ENCODE data around the gene SET.
"Not testable (repeated sequence)": the region's sequence is repeated elsewhere in the genome, so short reads cannot be mapped to it uniquely, and the experiment has no call there.

Gene SET, protein sequence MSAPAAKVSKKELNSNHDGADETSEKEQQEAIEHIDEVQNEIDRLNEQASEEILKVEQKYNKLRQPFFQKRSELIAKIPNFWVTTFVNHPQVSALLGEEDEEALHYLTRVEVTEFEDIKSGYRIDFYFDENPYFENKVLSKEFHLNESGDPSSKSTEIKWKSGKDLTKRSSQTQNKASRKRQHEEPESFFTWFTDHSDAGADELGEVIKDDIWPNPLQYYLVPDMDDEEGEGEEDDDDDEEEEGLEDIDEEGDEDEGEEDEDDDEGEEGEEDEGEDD

DNA sequence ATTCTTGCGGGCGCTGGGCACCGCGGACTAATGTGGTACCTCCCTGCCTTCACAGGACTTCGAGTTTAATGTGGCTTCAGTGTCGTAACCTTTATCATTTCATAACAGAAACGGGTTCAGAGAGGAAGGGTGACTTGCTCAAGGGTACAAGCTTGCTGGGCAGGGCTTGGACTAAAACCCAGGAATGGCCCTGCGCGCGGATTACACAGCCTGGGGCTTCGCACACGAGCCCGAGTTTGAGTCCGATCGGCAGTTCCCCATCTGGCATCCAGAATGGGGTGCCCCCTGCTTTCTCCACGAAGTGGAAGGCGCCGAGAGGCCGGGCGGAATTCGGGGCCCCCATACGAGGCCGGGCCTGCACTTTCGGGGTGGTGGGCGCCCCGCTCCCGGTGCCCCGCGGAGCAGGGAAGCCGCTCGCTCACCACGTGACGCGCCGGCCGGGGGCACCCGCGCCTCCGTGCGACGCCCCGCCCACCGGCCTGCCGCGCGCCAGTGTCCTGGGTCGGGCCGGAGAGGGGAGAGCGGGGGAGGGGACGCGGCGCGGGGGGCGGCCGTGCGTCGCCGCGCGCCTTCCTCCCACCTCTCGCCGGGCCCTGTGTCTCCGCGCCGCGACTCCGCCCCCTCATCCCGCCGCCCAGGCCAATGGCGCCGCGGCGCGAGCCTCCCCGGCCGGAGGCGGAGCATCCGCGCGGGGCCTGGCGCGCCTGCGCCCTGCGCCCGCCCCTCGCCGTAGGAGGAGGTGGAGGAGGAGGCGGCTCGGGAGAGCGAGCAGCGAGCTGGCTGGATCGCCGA is at the start of gene SET:
TSS of gene SET (plus strand) at position 722 of the 792 bp plus-strand sequence. CDS start 361 bp downstream, outside the sequence.
- peak; percentile 96 for DNase-seq (ENCODE audit: low spot score)

DNA sequence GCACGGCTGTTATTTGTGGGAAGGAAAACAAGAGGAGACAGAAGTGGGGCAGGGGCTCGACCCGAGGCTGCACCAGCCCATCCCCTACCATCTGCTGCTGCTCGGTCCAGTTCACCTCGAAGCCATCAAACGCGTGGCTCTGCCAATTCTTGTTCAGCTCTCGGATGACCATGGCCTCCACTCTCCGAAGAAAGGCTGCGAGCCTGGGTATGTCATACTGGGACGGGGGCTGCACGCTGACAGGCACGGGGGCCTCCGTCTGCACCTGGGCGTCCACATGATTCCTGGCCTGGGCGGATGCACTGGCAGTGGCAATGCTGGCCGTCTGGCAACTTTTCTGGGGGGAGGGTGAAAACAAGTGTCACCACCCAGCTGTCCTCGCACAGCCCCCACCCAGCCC is 48.4 kb upstream of the SET start:
- no peak for DNase-seq (ENCODE audit: low spot score)

DNA sequence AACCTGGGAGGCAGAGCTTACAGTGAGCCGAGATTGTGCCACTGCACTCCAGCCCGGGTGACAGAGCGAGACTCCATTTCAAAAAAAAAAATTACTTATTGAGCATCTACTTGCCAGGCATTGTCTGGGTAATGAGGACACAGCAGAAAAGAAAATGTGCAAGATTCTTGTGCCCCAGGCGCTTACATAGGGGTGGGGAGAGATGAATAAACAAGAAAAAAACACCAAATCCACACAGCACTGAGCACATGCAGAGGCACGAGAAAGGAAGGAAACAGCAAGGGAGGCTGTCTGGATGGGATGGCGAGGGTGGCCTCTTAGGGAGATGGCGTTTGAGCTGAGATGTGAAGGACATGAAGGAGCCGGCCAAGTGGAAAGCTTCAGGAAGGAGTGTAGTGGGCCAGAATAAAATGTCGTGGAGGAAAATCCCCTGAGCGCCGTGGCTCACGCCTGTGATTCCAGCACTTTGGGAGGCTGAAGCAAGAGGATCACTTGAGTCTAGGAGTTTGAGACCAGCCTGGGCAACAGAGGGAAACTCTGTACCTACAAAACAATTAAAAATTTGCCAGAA is 46.3 kb upstream of the SET start:
- DNase-seq (ENCODE audit: low spot score): no peak

DNA sequence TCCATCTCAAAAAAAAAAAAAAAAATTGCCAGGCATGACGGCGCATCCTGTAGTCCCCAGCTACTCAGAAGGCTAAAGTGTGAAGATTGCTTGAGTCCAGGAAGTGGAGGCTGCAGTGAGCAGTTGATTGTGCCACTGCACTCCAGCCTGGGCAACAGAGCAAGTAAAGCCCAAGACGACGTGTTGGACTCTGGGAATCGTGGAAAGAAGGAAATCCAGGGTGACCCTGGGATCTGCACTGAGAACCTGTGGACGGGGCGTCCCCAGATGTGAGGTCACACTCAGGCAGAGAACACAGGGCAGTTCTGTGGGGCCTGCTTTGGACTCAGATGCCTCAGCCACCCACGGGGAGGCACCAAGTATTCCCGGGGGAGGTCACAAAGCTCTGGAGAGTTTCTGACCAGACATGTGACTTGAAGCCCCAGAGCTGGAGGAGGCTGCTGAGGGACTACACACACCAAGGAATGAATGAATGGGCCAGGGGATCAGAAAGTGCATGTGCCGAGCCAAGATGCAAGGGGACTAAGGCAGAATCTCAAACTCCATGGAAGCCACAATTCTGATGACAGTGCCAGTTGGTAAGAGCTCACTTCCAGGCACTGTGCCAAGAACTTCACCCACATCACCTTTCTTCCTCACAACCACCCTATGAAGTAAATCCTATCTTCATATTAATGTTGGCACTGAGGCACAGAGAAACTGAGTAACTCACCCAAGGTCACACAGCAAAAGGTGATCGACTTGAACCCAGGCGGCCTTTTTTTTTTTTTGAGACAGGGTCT is 45.3 kb upstream of the SET start:
- DNase-seq (ENCODE audit: low spot score): no peak

DNA sequence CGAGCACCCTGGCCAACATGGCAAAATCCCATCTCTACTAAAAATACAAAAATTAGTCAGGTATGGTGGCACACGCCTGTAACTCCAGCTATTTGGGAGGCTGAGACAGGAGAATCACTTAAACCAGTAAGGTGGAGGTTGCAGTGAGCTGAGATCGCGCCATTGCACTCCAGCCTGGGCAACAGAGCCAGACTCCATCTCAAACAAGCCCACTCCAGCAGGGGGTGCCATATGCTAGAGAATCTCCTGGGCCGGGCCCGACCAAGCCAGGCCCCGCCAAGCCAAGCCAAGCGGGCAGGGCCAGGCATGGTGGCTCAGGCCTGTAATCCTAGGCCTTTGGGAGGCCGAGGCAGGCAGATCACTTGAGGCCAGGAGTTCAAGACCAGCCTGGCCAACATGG is 40.8 kb upstream of the SET start:
- DNase-seq (ENCODE audit: low spot score): not testable (repeated sequence)

DNA sequence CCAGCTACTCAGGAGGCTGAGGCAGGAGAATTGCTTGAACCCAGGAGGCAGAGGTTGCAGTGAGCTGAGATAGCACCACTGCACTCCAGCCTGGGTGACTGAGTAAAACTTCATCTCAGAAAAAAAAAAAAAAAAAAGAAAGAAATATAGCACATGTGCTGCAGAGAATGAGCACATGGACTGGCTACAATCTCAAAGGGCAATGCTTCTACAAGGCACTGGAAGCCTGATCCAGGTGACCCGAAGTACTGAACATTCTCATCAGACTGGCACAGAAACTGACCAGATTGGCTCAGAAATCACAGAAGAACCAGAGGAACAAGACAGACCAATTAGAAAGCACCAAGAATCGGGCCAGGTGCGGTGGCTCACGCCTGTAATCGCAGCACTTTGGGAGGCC is 37.2 kb upstream of the SET start:
- DNase-seq (ENCODE audit: low spot score): no peak

DNA sequence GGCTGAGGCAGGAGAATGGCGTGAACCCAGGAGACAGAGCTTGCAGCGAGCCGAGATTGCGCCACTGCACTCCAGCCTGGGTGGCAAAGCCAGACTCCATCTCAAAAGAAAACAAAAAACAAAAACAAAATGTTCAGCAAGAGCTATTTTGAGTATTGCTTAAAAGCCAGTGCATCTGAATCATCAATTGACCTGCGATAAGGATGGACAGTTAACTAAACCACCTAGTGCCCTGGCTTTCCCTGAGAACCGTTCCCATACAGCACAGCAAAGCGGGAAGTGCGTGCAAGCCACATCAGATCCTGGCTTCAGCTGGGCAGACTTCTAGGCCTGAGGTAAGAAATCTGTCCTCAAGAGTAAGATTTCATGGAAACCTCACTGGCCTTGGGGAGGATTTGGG is 35.1 kb upstream of the SET start:
- no peak for DNase-seq (ENCODE audit: low spot score)

DNA sequence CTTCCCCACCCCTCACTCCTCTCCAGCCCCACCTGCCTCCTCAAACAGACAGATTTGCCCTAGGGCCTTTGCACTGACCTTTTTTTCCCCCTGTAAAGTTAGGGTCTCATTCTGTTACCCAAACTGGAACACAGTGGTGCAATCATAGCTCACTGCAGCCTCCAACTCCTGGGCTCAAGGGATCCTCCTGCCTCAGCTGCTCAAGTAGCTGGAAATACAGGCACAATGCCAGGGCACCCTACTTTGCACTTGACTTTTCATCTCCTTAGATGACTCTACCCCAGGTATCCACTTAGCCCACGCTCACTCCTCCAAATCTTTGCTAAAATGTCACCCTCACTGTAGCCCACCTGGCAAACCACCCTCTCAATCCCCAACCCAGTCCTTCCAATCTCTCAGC is 34.5 kb upstream of the SET start:
- no peak for DNase-seq (ENCODE audit: low spot score)

DNA sequence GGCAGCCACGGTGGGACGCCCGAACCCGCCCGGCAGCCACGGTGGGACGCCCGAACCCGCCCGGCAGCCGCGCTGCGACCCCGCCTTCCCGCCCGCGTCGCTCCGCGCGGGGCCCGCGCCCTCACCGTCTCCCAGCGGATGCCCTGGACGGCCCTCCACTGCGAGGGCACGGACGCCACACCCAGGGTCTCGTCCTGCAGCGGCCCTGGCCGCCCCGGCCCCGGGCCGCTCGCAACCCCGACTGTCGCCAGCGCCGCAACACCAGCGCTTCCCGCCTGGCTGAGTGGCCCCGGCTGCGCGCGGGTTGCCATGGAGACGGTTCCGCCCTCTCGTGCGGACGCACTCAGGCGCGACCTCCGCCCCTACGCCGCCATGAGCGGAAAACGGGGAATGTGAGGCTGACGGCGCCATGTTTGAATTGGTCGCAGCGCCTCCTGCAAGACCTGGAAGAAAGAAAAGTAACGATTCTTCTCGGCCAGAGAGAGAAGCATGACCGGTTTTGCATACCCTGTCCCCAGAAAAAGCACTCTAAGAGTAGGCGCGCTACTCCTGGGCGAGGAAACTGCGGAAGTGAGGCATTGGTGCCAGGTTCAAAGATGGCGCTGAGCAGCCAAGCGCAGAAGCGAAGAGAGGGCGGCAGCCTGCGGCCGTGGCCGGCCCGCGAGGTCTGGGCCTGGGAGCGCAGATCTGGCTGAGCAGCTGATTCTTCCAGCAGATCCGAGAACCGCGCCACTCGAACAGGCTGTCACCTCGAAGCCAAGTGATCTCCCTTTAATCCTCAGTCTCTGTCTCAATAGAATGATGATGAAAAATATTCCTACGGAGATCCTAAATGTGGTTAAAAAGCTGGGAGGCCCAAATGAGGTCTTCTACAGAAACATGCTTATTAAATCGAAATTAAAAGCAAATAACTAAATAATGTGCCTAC is 32.3 kb upstream of the SET start, which contains the start of gene DYNC2I2:
TSS of gene DYNC2I2 (minus strand) at position 432 of the 928 bp plus-strand sequence. CDS start at position 311, 121 bp downstream.
- peak; percentile 97 for DNase-seq (ENCODE audit: low spot score)

DNA sequence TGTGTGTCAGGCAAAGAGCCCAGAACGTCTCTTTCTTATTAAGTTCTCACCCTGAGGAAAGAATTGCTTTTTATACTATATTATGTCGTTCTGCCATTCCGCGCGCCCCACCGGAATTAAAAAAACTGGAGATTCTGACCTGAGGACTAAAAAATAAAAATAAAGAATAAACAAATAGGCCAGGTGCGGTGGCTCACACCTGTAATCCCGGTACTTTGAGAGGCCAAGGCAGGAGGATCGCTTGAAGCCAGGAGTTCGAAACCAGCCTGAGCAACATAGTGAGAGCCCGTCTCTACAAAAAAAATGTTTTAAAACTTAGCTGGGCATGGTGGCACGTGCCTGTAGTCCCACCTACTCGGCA is 31.7 kb upstream of the SET start:
- no peak for DNase-seq (ENCODE audit: low spot score)

DNA sequence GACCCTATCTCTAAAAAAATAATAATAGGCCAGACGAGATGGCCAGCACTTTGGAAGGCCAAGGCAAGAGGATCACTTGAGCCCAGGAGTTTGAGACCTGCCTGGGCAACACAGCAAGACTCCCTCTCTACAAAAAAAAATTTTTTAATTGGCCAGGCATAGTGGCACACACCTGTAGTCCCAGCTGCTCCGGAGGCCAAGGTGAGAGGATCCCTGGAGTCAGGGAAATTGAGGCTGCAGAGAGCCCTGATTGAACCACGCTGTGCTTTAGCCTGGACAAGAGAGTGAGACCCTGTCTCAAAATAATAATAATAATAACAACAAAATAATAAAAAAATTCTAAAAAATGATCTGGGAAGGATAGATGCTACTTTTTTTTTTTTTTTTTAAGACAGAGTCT is 31.2 kb upstream of the SET start:
- no peak for DNase-seq (ENCODE audit: low spot score)

DNA sequence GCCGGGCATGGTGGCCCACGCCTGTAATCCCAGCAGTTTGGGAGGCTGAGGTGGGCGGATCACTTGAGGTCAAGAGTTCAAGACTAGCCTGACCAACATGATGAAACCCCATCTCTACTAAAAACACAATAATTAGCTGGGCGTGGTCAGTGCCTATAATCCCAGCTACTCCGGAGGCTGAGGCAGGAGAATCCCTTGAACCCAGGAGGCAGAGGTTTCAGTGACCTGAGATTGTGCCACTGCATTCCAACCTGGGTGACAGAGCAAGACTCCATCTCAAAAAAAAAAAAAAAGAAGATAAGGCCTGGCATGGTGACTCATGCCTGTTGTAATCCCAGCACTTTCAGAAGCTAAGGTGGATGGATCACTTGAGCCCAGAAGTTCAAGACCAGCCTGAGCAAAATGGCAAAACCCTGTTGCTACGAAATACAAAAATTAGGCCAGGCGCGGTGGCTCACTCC is 22.5 kb upstream of the SET start:
- not testable (repeated sequence) for DNase-seq (ENCODE audit: low spot score)

DNA sequence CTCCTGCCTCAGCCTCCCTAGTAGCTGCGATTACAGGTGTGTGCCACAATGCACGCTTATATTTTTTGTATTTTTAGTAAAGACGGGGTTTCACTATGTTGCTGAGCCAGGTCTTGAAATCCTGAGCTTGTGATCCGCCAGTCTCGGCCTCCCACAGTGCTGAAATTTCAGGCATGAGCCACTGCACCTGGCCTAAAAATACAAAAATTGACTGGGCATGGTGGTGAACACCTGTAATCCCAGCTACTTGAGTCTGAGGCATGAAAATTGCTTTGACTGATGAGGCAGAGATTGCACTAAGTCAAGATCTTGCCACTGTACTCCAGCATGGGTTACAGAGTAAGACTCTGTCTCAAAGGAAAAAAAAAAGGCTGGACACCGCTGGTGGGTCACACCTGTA is 19.2 kb upstream of the SET start:
- no peak for DNase-seq (ENCODE audit: low spot score)

DNA sequence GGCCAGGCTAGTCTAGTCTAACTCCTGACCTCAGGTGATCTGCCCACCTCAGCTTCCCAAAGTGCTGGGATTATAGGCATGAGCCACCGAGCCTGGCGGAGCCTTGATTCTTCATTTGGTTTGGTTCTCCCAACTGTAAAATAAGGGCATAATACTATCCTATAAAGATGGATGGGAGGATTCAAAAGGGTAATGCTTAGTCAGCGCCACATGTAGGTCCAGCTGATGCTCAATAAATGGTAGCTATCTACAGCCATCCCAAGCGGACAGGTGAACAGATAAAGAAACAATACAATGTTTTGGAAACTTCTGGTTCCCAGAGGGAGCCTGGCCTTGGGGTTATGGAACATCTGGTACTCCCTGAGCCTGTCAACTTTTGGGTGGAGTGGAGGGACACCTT is 13.6 kb upstream of the SET start:
- no peak for DNase-seq (ENCODE audit: low spot score)

DNA sequence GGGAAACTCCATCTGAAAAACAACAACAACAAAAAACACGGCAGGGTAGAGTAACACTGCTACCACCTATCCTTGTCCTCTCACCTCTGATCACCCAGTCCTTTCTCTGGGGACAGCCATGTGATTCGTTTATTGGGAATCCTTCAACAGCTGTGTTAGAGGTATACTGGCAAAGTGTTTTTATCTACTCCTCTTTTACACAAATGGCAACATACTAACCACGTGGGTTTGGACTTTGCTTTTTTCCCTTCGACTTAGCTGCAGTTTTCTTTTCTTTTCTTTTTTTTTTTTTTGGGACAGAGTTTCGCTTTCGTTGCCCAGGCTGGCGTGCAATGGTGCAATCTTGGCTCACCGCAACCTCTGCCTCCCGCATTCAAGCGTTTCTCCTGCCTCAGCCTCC is 11.2 kb upstream of the SET start:
- no peak for DNase-seq (ENCODE audit: low spot score)

DNA sequence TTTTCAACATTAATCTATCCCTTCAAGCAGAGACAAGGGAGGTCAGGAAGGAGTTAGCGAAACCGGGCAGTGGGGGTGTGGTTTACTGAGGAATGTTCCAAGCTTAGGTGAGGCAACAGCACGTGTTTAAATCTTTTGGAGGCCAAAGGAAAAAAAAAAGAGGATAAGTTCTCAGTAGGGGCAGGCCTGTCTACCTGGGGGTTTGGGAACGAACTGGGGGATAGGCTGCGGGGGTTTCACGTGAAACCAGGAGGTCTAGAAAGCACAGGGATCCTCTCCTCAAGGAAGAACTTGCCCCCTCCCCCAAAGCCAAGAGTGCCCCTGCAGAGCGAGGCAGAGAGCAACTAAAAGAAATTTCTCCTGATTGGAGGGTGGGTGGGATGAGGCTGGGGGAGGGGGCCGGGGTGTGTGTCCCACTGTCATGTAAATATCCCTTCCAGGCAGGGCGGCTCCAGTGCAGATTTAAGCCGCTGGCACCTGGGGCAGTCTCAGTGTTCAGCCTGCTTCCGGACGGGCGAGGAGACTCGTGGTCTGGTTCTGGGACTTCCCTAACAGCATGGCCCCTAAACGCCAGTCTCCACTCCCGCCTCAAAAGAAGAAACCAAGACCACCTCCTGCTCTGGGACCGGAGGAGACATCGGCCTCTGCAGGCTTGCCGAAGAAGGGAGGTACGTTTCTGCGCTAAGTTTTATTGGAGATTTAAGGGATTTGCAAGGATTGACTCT is 5.5 kb upstream of the SET start:
- DNase-seq (ENCODE audit: low spot score): peak; percentile 38

DNA sequence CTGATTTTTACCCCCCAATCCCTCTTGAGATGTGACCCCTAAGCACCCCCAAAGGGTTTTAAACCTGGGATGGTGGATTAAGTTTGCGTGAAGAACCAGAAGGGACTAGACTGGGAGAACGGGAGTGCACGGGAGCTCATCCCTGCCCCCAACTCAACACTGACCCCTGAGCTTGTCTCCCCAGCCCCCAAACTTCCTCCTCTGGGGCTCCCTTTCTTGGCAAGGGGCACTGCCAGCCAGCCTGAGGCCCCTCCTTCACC is 5.0 kb upstream of the SET start:
- no peak for DNase-seq (ENCODE audit: low spot score)

DNA sequence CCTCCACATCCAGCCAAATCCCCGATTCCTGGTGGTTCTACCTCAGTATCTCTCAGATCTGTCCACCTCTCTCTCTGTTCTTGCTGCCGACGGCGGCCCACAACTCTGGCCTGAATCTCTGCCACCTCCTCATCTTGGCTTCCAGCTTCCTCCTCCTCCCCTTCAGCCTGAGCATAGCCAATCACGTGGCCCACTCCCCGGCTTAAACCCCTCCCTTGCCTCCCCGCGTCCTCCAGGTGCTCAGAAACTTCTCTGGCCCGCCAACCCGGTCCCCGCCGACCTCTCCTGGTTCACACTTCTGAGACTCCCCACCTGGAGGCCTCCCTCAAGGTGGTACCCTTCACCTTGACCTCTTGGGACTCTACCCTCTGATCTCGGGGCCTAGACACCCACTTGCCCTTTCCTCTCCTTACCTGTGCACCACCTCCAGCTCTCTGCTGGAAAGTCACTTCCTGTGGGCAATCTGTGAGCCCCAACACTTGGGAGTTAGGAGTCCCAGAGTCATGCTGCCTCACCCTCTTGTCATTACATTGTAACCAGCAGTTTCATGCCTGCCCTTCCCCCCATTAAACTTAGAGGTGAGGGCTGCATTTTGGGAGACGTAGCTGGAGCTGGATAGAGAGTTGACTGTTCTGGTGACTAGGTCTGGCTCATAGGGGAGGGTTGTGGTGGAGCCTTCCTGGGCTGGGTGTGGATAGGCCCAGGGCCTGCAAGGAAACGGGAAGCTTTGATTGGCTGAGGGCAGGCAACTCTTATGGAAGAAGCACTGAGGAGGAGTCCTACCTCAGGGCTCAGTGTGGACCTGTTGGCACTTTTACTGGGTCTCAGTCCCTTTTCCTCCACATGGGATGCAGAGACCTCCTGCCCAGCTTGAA is 4.5 kb upstream of the SET start:
- DNase-seq (ENCODE audit: low spot score): peak; percentile 80

DNA sequence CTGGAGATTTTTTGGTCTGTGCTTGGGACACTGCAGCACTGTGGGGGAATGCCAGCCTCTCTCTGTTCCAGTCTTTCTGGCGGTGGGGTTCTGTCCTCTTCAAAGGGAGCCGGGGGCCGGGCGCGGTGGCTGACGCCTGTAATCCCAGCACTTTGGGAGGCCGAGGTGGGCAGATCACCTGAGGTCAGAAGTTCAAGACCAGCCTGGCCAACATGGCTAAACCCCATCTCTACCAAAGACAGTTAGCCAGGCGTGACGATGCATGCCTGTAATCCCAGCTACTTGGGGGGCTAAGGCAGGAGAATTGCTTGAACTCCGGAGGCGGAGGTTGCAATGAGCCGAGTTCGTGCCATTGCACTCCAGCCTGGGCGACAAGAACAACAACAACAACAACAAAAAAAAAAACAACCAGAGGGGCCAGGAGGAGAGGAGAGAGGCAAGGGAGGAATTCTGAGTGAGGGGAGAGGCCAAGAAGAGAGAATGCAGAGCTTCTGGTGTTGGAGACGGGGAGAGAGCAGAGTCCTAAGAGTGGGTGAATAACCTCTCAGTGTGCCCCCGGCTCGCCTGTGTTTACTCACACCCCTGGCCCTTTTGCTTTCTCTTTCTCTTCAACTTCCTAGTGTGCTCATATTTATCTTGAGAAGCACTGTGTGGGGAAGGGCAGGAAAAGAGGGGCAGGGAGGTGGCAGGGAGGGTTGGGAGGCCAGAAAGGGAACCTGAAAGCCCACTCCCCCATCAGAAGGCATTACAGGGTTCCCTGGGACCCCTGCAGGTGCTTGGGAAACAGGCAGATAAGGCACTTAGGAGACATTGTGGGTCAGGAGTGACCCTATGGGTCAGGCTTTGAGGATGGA is 3.2 kb upstream of the SET start:
- peak; percentile 20 for DNase-seq (ENCODE audit: low spot score)

Measured in Ammon's horn (tissue), 1 donor.